HG02571 (cell line): ENCODE results near the gene SERPINA4.

Experiments
- ATAC-seq: cut with Tn5 transposase; IDR thresholded peaks from one replicate; pipeline ENCODE4 v1.9.1; 2021; ENCODE audit warnings: mild to moderate bottlenecking, moderate library complexity; ENCODE audit not compliant: unreplicated experiment

Gene SERPINA4

DNA sequence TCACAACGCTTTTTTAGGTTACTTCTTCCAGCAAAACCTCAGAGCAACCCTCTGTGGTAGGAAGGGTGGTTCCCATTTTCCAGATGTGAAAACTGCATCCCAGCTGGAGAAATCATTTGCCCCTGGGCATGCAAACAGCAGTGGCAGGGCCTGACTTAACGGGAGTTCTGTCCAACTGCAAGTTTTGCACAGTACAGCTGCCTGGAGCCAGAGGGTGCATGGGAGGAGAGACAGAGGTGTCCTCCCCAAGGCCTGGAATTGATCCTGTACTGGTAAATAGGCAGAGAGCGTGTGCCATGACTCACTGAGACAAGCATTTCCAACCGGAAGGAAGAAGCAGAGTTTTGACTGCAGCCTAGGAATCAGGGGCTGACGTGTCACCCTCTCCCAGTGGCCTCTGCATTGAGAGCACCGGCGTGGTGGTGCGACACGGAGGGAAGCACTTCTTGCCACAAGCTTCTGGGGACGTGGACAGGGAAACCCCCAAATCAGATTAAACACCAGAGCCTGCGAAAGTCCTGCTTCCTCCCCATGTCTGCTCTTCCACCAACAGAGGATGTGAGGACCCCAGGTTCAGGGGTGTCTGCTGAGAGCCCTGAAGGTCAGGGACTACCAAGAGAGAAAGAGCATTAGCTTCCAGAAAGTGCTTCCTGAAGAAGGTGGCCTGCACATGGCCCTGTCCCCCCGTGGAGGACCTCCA, 19.0 kb upstream of the SERPINA4 start:
- ATAC-seq: no peak

DNA sequence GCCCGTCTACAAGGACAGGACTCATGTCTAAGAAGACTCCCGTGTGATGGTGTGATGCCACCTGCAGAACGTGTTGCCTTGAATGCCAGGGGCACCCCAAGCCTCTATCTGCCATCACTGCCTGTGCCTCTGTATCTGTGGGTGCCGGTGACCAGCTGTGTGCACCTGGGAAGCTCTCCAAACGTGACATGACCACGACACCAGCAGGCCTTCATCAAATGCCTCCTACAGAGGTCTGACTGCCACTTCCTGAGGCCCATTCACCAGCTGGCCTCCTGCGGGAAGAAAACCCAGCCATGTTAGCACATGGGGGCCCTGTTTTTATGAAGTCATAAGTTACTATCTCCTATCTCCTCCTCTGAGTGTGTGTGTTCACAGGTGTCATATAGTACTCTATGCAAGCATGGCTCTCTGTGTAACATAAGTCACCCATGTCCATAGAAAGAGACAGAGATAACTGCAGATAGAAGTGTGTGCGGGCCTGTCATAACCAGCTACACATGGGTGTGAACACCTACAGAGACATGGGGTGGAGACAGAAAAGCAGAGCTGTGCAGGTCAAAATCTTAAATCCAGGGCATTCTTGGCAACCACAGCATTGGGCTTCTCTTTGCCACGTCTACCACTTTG, 18.3 kb upstream of the SERPINA4 start:
- ATAC-seq: no peak

DNA sequence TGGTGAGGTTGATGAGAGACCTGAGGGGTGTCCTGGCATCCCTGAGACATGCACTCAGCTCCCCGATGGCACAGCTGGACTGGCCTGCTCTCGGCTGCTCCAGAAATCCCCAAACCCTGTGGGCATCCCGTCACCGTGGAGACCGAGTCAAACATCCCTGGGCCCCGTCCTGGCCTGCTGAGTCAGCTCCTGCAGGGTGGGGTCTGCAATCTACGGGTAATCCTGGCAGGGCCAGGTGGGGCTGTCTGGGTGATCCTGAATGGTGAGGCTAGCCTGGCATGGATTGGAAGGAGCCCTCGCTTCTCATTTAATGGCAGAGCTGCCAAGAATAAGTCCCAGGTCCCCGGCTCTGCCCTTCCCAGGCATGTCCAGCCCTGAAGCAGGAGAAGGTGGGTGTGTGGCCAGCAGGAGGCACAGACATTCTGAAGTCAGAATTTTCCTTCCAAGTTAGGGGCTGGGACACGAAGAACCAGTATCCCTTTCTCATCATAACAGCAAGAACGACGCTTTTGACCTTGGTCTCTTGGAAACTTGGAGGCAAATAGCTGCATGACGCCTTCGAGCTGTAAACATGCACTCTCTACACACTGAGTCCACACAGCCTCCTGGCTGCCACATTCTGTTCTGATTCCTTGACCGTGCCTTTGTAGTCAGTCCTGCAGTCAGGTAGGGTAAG, 17.7 kb upstream of the SERPINA4 start:
- no peak for ATAC-seq

DNA sequence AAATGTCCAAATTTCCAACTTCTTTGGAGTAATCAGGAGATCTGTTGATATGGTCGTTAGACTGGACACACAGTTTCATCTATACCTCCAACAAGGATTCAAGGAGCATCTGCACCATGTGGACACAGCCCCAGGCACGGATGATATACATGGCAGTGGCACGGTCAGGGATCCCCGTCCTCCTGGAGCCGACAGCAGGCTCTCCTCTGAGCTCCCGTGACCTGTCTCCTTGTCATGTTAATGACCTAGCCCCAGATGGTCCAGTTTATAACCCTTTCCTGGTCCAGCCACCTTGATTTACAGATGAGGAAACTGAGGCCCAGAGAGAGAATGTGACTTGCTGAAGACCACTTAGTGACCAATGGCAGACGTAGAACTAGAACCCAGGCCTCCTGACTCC, 16.5 kb upstream of the SERPINA4 start:
- no peak for ATAC-seq

DNA sequence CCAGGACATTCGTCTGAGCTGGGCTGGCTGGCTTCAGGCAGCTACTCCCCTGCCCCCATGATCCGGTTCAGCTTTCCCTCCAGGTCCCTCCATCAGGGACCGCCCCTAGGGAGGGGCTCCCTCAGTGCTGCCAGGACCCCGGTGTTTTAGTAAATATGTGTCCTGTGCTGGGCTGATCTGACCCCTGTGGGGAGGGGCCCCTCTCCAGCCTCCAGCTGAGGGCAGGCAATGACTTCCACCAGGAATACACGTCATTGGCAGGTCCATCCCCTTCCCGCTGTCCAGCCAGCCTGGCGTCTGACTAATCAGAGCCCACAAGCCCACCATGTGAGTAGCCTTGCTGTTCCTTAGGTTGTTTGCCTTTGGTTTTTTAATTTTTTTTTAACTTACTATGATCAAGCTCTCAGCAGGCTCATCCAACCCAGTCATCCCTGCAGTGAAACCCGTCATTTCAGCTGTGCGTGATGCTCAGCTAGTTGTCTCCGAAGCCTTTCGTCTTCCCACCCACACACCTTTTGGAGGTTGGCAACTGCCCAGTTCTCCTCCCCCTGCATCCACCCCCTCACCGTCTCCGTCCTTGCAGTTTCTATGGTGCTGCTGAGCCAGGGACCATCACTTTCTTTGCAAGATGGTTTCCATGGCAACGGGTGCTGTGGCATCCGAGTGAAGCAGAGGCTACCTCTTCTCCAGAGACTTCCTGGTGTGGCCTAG, 16.0 kb upstream of the SERPINA4 start:
- no peak for ATAC-seq

DNA sequence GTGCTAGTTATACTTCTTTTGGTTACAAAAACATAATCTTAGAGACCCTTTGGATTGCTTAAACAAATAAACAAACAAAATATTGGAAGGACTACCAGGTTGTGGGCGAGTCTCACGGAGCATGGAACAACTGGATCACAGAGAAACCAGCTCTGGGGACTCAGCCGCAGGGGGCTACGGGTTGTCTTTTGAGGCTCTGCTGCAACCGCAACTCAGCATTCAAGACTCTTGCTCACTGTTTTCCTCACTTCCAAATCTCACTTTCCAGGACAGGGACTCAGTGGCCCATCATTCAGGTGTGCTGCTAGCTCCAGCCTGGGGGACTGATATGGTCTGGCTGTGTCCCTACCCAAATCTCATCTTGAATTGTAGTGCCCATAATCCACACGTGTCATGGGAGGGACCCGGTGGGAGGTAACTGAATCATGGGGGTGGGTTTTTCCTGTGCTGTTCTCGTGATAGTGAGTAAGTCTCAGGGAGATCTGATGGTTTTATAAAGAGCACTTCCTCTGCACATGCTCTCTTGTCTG, 14.0 kb upstream of the SERPINA4 start:
- ATAC-seq: no peak

DNA sequence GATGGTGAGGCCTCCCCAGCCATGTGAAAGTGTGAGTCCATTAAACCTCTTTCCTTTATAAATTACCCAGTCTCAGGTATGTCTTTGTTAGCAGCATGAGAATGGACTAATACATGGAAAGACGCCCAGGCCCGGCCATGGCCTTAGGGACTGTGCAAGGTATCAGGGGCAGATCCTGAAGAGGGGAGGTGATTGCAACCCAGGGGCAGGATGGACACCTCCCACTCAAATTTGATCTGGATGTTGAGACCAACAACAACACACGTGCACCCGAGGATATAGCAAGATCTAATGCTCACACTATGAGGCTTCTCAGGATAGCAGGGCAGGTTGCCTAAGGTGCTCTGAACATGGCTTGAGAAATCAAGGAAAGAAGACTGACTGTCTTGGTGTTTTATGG, 13.5 kb upstream of the SERPINA4 start:
- no peak for ATAC-seq

DNA sequence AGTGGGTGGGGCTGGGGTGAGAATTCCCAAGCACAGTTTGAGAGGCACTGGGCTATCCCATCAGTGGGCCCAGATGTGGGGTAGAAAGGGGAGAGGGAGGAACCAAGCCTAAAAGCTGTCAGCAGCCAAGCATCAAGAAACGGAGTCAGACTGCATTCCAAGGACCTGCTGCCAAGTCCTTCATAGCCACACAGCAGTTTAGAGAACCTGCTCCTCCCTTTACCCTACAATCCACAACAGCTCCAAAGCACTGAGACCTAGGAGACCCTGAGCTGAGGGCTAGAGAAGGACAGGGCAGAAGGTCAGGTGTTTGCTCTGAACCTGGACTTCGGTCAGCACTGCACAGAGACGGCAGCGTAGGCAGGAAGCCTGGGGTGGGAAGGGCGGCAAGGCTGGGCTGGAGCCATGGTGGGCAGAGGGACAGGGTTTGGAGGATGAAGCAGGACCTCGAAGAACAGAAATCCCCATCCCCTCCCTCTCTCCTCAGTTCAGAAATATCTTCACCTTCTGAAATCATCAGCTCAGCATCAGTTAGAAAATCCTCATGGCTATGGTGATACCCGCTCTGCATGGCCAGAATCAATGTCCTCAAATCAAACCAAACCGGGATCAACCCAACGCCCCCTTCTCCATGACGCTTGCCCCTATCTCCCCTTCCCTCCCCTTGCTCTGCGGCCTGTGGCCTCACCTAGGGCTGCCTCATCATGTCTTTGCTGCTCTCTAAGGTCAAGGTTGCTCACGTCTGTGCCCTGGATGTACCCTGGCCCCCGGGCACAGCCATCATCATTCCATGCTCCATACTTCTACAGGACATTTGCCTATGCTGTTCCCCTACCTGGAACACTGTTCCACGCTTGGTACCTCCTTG, 12.9 kb upstream of the SERPINA4 start:
- ATAC-seq: no peak

DNA sequence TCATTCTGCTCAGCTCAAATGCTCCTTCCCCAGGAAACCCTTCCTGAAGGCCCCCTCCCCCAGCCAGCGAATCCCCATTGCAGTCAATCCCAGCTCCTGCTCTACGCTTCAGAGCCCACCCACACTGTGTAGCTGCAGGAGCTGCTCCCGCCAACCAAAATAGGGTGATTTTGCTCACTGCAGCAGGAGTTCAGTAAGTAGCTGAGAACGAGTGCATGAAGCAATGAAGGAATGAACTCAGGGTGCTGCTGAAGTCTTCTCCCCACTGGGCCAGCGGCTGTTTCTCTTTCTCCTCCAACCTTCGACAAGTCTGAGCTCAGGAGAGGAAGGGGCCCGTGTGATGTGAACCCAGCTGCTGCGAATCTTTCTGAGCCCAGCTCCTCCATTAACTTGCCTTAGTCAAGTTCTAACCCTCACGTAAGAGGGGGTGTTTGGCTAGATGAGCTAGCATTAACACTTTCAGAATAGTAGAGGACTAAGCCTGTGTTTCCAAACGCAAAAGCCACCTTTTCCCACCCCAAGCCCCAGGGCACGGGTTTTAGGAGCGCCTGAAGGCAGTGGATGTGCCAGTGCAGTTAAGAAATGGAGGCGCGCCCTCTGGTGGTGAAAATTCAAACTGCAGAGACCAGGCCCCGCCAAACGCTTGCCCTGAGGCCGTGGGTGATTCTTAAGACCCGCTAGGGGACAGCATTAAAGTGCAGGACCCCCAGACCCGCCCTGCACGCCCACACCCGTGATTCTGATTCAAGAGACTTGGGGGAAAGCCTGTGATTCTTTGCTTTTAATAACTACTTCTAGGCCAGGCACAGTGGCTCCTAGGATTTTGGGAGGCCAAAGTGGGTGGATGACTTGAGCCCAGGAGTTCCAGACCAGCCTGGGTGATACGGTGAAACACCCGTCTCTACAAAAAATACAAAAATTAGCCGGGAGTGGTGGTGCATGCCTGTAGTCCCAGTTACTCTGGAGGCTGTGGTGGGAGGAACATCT, 11.9 kb upstream of the SERPINA4 start:
- no peak for ATAC-seq

DNA sequence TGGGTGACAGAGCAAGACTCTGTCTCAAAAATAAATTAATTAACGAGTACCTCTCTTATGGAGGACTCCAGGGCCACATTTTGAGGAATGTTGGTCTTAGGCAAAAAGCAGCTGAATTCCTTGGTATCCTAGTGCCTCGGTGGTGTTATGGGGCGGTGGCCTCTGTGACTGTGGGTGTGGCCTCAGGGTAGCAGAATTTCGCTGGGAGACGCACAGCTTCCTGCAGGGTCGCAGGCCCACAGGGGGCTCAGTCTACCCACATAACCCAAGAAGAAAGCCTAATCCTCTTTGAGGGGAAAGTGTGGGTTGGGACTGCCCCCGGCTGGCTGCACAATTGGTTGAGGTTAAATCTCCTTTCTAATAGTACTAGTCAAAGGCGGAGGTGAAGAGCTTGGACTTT, 11.2 kb upstream of the SERPINA4 start:
- no peak for ATAC-seq

DNA sequence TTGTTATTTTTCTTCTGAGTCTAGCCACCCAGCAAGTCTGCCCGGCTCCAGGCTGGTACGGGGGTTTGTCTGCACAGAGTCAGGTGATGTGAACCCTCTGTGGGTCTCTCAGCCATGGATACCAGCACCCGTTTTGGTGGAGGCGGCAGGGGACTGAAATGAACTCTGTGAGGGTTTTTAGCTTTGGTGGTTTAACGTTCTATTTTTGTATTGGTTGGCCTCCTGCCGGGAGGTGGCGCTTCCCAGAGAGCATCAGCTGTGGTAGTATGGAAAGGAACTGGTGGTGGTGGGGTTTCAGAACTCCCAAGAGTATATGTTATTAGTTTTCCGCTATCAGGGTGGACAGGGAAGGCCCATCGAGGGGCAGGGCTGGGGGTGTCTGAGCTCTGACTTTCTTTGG, 5.3 kb upstream of the SERPINA4 start:
- no peak for ATAC-seq

DNA sequence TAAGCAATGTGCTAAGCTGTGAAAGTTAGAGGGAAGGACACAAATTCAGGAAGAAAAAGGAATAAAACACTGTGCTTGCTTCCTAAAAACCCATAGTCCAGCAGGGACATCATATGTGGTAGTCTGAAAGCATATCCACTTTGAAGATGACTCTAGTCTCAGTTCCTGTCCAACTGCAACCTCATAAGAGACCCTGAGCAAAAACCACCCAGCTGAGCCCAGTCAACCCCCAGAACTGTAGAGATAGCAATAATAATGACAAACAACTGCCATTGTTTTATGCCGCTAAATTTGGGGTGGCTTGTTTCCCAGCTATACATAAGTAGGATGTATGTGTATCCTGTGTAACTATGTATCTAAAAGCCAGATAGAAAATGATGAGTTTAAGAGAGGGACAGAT, 3.9 kb upstream of the SERPINA4 start:
- ATAC-seq: no peak

DNA sequence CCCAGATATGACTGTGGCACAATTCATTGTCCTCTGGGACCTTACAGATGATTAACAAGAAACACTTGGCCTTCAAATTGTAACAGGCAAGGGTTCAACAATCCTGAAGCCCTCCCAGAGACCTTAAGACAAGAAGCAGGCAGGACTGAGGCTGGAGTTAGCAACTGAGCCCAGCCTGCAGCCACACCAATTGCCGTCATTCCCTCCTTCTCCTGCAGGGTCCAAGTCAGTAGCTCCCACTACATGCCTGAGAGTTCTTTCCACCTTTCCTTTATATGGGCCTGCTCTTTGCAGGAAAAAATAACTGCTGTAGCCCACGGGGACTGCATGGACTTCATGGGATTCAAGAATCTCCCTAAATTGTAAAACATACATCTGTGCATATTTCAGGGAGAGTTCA, 2.4 kb upstream of the SERPINA4 start:
- no peak for ATAC-seq

DNA sequence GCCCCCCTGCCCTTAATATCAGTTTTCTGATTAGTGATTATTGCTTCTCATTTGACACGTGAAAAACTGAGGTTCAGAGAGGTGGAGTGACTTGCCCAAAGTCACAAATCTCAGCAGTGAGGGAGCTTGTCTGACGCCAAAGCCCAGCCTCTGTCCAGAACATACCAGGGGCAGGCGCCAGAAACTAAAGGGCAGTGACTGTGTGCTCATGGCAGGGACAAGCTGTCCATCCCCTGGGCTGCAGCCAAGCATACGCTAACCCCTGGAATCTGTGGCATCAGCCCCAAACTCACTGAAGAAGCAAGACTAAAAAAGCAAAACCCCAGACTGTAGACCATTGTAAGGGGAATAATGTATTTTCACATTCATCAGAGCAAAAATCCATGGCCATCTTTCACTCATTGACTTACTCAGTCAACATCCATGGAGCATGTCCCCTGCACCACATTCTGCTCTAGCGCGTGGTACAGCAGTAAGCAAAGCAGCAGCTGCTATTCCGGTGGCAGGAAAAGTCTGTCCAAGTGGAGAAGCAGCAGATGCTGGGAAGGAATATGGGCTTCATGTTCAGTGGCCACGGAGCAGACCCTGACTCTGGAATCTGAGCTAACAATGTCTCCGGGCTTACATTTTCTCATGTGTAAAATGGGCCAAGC, 1.5 kb upstream of the SERPINA4 start:
- no peak for ATAC-seq

DNA sequence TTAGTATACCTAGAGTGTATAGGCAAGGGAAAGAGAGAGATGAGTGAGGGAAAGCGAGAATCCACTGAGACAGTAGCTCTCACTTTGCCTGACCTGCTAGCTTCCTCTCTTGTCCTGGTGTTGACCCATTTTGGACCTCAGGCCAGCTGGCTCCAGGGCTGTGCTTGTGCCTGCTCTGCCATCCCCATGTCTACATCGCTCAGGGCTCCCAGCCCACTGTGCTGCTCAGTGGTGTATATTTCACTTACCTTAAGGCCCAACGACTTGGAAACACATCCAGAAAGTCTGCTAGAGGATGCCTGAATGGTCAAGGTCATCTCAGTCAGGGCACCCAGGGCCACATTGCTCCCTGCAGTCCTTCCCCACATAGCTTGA, 964 bp upstream of the SERPINA4 start:
- no peak for ATAC-seq

DNA sequence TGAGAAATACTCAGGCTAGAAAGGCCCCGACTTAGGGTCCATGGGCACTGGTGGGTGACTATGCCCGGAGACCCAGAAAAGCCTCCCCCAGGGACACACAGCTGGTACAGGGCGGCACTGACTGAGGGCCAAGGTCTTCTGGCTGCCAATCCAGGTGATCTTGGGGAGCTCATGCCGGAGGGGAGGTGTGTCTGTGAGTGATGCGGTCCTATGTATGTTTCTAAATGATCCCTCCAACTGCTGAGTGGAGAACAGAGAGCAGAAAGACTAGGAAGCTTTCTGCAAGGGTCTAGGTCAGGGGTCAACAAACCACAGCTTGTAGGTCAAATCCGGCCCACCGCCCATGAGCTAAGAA, 391 bp downstream of the SERPINA4 start:
- ATAC-seq: no peak

DNA sequence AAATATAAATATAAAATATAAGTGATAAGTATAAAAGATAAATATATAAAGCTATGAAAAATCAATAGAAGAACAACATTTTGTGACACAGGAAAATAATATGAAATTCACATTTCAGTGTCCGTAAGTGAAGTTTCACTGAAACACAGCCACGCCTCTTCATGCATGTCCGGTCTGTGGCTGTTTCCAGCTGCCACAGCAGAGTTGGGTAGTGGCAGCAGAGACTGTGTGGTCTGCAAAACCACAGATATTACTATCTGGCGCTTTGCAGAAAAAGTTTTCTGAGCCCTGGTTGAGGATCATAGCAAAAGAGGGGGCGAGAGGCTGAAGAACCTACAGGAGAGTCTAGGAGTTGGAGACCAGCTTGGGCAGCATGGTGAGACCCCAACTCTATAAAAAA, 780 bp downstream of the SERPINA4 start:
- ATAC-seq: no peak

DNA sequence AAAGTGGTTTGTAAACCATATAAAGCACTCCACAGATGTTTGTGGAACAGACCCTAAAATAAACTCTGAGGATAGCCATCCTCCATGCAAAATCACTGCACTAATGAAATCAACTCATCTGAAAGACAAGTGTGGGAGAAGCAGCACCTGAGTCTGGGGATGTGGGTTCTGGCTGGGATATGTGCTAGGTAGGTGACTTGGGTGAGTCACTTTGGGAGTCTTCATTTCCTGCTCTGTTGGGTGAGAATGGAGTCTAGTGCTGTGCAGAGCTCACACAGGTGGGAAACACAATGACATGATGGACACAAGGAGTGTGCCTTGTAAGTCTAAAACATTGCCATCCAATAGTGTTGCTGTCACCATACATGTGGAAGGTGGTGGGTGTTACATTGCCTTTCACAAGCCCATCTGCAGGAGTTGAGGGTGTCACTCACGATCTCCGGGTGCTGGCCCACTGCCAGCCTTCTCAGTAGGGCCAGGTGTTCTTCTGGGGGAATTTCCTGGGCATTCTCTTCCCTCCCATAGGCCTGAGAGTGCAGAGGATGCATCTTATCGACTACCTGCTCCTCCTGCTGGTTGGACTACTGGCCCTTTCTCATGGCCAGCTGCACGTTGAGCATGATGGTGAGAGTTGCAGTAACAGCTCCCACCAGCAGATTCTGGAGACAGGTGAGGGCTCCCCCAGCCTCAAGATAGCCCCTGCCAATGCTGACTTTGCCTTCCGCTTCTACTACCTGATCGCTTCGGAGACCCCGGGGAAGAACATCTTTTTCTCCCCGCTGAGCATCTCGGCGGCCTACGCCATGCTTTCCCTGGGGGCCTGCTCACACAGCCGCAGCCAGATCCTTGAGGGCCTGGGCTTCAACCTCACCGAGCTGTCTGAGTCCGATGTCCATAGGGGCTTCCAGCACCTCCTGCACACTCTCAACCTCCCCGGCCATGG, 2.0 kb downstream of the SERPINA4 start:
- ATAC-seq: no peak
